NCI-H526 (cell line): Measurements from ENCODE around the gene TEX48.

Experiments
- DNase-seq, 2 experiments: peaks; one replicate each; lab custom pipeline; 2025; lab: John Stamatoyannopoulos, UW

Gene TEX48

GRCh38 chr9:114681594-114682332 is at the start of gene TEX48:
Gene TEX48, minus strand, starts transcription at chr9:114682192. Its CDS starts 10,469 bp downstream, at chr9:114671723.
- DNase-seq: peak; percentile 54 to 91

- DNase-seq: no peak
Measured at GRCh38 chr9:114731701-114732100, 49.7 kb upstream of the TEX48 start.

GRCh38 chr9:114729706-114730105 is 47.7 kb upstream of the TEX48 start:
- DNase-seq: no peak

GRCh38 chr9:114725930-114726329 is 43.9 kb upstream of the TEX48 start:
- peak in 1 of 2 experiments; percentile 57 for DNase-seq

GRCh38 chr9:114724744-114725143 is 42.8 kb upstream of the TEX48 start:
- no peak for DNase-seq

- DNase-seq: no peak
Measured at GRCh38 chr9:114723931-114724330, 41.9 kb upstream of the TEX48 start.

- DNase-seq: no peak
Measured at GRCh38 chr9:114722937-114723620, 41.1 kb upstream of the TEX48 start.

- DNase-seq: no peak
Measured at GRCh38 chr9:114722081-114722621, 40.2 kb upstream of the TEX48 start.

- peak; percentile 15 to 59 for DNase-seq
Measured at GRCh38 chr9:114721491-114722079, 39.6 kb upstream of the TEX48 start.

- DNase-seq: no peak
Measured at GRCh38 chr9:114720086-114720676, 38.2 kb upstream of the TEX48 start.

GRCh38 chr9:114719290-114719689 is 37.3 kb upstream of the TEX48 start:
- DNase-seq: no peak

- DNase-seq: no peak
Measured at GRCh38 chr9:114718801-114719221, 36.8 kb upstream of the TEX48 start.

GRCh38 chr9:114717908-114718486 is 36.0 kb upstream of the TEX48 start:
- no peak for DNase-seq

GRCh38 chr9:114709636-114710035 is 27.6 kb upstream of the TEX48 start:
- DNase-seq: no peak

GRCh38 chr9:114706711-114707110 is 24.7 kb upstream of the TEX48 start:
- DNase-seq: no peak

- no peak for DNase-seq
Measured at GRCh38 chr9:114701988-114702387, 20.0 kb upstream of the TEX48 start.

- DNase-seq: peak; percentile 57 to 69
Measured at GRCh38 chr9:114697951-114698351, 16.0 kb upstream of the TEX48 start.

- DNase-seq: no peak
Measured at GRCh38 chr9:114696814-114697544, 15.0 kb upstream of the TEX48 start.

- no peak for DNase-seq
Measured at GRCh38 chr9:114695948-114696347, 14.0 kb upstream of the TEX48 start.

- no peak for DNase-seq
Measured at GRCh38 chr9:114694719-114695269, 12.8 kb upstream of the TEX48 start.

GRCh38 chr9:114694146-114694545 is 12.2 kb upstream of the TEX48 start:
- DNase-seq: no peak
